Hypothalamus (tissue), 51 donors: ENCODE results near the gene RAD23A.
"Not testable (repeated sequence)": the region's sequence is repeated elsewhere in the genome, so short reads cannot be mapped to it uniquely, and the experiment has no call there.

Experiments used
- DNase-seq, 51 donors: peaks; one replicate each; lab custom pipeline; 2025; lab: John Stamatoyannopoulos, UW

RAD23A gene

GRCh38 chr19:12945479-12946091 lies at the start of gene RAD23A:
TSS of gene RAD23A (plus strand) at chr19:12945862. CDS start at chr19:12945949, 87 bp downstream.
- DNase-seq: peak; percentile 50 to 94 (median 86)

DNA sequence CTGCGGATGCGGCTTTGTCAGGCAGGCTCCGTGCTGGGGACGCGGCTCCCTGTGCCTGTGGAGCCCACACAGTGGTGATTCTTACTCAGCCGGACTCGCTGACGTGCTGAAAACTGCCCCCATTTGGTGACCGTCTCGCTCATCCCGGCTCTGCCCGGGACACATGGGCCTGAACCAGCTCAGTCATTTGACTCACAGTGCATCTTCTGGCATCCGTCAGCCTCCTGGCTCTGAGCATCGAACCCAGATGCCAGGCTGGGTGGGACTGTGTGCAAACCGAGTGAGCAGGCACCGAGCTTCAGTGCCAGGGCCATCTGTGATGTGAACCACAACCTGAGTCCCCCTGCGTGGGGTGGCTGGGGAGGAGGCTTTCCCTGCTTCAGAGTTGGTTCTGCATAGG lies 49.2 kb upstream of the RAD23A start:
- peak in 1 of 51 donors; percentile 51 for DNase-seq

- DNase-seq: no peak
Measured at GRCh38 chr19:12899891-12900518, 45.7 kb upstream of the RAD23A start.

DNA sequence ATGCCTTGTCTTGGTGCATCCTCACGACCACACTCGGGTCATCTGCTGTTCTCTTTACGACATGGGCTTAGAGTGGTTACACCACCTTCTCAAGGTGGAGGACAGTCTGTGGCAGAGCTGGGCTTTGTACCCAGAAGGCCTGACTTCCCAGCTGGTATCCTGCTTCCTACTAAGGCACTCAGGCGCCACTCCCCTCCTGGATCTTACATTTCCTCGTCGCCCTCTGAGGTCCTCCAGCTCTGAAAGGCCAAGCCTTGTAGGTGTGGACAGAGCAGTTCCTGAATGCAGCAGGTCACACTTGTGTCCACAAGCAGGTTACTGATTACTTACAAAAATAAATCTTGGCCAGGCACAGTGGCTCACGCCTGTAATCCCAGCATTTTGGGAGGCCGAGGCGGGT lies 38.5 kb upstream of the RAD23A start:
- DNase-seq: no peak

GRCh38 chr19:12912571-12912970 lies 33.1 kb upstream of the RAD23A start:
- no peak for DNase-seq

- DNase-seq: peak in 47 of 51 donors; percentile 16 to 89 (median 77)
Measured at GRCh38 chr19:12913011-12913561, 32.6 kb upstream of the RAD23A start.

GRCh38 chr19:12913851-12914690 lies 31.6 kb upstream of the RAD23A start:
- peak in 17 of 51 donors; percentile 2 to 43 (median 13) for DNase-seq

DNA sequence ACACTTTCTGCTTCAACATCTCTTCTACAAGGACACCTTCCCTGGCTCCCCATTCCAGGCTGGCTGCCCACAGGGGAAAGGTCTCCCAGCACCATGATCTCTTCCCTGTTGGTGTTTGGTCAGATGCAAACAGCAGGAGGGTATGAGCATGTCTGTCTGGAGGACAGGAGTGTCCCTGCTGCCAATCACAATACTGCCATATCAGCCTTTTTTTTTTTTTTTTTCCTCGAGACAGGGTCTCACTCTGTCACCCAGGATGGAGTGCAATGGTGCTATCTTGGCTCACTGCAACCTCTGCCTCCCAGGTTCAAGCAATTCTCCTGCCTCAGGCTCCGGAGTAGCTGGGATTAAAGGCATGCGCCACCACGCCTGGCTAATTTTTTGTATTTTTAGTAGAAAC lies 29.8 kb upstream of the RAD23A start:
- not testable (repeated sequence) for DNase-seq

DNA sequence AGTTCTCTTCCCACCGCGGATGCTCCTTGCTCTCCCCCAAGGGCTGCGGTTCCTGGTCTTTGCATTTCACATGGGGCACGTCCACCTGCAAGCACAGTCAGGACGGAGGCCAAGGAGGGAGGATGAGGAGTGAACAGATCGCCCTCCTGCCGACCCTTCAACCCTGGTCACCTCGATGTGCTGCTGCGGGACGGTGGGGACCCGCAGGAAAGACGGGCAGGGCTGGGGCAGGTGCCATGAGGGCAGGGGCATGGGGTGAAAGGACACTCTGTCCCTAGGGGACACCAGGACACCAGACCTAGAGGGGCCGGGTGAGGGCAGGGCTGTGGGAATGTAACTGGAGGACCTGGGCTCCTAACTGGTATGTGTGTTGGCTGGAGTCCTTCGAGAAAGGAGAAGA lies 27.4 kb upstream of the RAD23A start:
- DNase-seq: no peak

GRCh38 chr19:12921047-12921446 lies 24.6 kb upstream of the RAD23A start:
- DNase-seq: no peak

DNA sequence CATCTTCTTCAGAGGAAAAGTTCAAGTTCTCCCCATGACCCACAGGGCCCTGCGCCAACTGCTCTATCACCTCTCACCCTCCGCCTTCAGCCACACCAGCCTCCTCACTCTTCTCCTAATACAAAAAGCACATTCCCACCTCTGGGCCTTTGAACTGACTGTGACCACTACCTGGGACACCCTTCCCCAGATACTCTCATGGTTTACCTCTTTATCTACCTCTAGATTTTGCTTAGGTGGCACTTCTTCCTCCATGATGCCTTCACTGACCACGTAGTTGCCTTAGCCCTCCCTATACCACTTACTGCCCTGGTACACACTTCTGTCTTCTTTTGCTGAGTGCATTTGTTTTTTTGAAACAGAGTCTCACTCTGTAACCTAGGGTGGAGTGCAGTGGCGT lies 22.7 kb upstream of the RAD23A start:
- no peak for DNase-seq

- no peak for DNase-seq
Measured at GRCh38 chr19:12924621-12925310, 20.9 kb upstream of the RAD23A start.

GRCh38 chr19:12930002-12930645 lies 15.5 kb upstream of the RAD23A start:
- DNase-seq: no peak

DNA sequence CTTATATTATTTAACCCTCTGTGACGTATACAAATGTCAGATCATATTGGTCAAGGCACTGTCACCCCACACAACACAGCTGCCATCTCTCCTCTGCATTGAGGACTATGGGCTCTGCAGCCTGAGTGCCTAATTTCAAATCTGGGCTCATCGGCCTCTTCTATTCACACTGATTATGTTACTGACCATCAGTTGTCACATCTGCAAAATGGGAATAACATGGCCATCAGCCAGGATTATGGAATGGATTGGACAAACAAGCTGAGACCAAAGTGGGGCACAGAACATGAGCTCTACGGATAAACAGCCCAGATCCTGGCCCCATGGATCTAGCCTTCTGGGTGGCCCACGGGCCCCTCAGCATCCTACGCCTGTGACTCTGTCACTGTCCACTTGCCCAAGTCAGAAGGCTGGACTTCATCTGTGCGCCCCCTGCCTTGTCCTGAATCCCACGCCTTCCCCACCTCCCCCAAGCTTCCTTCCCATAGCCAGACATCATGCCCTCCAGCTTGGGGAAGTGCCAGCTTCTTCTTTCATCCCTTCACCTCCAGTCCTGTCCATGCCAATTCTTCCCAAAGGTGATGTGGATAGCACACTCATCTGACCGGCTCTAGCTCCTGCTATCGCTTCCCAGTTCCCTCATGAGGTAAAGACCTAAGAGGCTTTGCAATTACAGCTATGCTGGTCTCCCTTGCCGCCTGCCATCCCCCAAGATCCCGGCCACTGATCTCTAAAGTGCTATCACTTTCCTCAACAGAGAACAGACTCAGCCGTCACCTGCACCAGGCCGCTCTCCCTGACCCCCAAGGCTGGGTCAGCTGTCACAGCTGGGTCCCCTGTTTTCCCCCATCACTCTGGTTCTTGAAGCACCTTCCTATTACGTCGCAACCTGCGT lies 13.0 kb upstream of the RAD23A start:
- no peak for DNase-seq

DNA sequence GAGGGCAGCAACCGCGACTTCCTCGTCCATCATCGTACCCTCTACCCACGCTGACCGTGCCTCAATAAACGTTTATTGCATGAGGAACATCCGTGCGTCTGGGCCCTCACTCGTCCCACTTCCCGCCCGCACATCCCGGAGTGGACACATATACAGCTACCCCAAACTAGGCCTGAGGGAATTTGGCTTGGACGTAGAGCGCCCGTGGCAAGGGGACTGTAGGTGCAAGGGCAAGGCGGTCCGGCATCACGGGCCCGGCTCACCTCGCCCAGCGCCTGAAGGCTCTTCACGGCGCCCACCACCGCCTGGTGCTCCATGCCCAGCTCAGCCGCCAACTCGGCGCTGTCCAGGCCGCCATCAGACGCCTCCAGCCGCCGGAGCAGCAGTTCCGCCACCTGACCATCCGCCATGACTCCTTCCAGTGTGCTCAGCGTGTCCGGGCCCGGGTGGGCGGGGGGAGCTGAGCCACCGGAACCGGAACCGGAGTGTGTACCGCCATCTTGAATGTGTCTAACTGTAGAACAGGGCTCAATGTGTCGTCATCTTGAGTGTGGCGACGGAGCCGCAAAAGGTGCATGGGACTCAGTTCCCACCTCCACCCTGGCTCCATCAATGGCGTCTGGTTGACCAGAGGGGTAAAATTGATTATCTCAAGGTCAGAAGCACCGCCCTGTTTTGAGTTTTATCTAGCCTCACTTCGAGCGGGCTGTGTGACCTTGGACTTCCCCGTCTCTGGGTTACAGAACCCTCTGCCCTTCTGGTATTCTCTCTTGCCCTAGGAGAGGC lies 12.2 kb upstream of the RAD23A start, which contains the start of gene FARSA:
Gene FARSA, minus strand, starts transcription at position 425 of the 786 bp plus-strand sequence. Its CDS starts 15 bp downstream, at position 410.
- peak; percentile 51 to 98 (median 91) for DNase-seq

GRCh38 chr19:12935071-12935470 lies 10.6 kb upstream of the RAD23A start:
- DNase-seq: no peak

- no peak for DNase-seq
Measured at GRCh38 chr19:12936582-12936981, 9.1 kb upstream of the RAD23A start.
